Measurements from ENCODE around the gene SELENON. TPM values are rescaled to one million over a fixed set of nuclear protein-coding genes. Genes with fewer than 3 reads are reported as not detected.

The SELENON gene
- total and polyA plus RNA-seq, 9 of the 15 experiments (the other 6 are each of a cell fraction or from before 2014, with no cell fraction given), result 0.43 to 26.7 (median 7.0) TPM

DNA sequence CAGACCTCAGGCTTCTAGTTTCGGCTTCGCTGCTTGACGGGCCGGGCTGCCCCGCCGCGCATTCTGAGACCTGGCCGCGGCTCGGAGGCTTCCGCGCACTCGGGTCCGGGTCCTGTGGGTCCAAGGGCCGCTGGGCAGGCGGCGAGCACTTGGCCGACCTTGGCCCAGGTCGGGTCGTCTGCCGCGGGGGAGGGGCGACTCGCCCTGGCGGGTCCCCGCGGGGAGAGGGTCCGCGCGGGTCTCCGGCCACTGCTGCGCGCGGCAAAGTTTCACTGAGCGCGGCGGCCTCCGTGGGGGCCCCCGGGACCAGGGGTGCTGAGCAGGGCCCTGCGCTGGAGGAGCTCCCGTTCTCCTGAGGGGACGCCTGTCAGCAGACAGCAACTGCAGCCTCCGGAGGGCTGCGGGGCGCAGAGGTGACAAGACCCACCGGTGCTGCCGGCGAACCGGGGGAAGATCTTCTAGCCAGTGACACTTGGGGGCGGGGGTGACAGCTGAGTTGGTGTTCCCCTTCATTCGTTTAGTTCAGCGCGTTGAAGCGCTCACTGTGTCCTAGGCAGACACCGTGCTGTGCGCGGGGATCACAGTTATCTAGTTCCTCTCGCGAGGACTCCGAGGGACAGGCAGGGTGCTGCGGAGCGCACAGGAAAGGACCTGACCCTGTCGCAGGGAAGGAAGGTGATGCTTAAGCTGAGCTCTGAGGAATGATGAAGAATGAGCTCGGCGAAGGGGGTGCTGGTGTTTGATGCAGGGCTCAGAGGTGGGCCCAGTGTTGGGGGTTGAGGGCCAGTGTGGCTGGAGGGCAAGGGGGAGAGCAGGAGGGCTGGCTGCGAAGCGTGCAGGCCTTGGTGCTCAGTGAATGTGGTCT, 20.5 kb downstream of the SELENON start (continued):
- TF ChIP-seq, protein P1, sequence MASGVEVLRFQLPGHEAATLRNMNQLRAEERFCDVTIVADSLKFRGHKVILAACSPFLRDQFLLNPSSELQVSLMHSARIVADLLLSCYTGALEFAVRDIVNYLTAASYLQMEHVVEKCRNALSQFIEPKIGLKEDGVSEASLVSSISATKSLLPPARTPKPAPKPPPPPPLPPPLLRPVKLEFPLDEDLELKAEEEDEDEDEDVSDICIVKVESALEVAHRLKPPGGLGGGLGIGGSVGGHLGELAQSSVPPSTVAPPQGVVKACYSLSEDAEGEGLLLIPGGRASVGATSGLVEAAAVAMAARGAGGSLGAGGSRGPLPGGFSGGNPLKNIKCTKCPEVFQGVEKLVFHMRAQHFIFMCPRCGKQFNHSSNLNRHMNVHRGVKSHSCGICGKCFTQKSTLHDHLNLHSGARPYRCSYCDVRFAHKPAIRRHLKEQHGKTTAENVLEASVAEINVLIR (CRISPR knock-in tag; IDR thresholded peaks at IDR 0.05), result no peak
- TF ChIP-seq, protein P2, sequence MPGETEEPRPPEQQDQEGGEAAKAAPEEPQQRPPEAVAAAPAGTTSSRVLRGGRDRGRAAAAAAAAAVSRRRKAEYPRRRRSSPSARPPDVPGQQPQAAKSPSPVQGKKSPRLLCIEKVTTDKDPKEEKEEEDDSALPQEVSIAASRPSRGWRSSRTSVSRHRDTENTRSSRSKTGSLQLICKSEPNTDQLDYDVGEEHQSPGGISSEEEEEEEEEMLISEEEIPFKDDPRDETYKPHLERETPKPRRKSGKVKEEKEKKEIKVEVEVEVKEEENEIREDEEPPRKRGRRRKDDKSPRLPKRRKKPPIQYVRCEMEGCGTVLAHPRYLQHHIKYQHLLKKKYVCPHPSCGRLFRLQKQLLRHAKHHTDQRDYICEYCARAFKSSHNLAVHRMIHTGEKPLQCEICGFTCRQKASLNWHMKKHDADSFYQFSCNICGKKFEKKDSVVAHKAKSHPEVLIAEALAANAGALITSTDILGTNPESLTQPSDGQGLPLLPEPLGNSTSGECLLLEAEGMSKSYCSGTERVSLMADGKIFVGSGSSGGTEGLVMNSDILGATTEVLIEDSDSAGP (CRISPR knock-in tag; IDR thresholded peaks at IDR 0.05), result no peak
- 0 out of 2 replicates have a peak, but pooled peaks have one; percentile 3 for TF ChIP-seq EGR1 (conservative IDR thresholded peaks at IDR 0.05)
- TF ChIP-seq SMARCC2 (IDR thresholded peaks at IDR 0.05; ENCODE audit: low read depth), result no peak; the same call in none of the 2 replicates
- no peak for TF ChIP-seq KLF10 (CRISPR knock-in tag; IDR thresholded peaks at IDR 0.05)
- TF ChIP-seq, protein P3, sequence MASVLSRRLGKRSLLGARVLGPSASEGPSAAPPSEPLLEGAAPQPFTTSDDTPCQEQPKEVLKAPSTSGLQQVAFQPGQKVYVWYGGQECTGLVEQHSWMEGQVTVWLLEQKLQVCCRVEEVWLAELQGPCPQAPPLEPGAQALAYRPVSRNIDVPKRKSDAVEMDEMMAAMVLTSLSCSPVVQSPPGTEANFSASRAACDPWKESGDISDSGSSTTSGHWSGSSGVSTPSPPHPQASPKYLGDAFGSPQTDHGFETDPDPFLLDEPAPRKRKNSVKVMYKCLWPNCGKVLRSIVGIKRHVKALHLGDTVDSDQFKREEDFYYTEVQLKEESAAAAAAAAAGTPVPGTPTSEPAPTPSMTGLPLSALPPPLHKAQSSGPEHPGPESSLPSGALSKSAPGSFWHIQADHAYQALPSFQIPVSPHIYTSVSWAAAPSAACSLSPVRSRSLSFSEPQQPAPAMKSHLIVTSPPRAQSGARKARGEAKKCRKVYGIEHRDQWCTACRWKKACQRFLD (CRISPR knock-in tag; IDR thresholded peaks at IDR 0.05), result peak; percentile 76
- no peak; the same call in 1 of the 2 replicates for TF ChIP-seq ZNF232 (CRISPR knock-in tag; IDR thresholded peaks at IDR 0.05)
- TF ChIP-seq SAFB (IDR thresholded peaks at IDR 0.05; ENCODE audit: borderline replicate concordance, low read depth, low read length), result peak; percentile 53; the same call in 1 of the 2 replicates
- no peak for TF ChIP-seq EP300 (IDR thresholded peaks at IDR 0.05; ENCODE audit: low read length)
- no peak for TF ChIP-seq NFIX (CRISPR knock-in tag; IDR thresholded peaks at IDR 0.05; ENCODE audit: low read depth)
- TF ChIP-seq, protein P4, sequence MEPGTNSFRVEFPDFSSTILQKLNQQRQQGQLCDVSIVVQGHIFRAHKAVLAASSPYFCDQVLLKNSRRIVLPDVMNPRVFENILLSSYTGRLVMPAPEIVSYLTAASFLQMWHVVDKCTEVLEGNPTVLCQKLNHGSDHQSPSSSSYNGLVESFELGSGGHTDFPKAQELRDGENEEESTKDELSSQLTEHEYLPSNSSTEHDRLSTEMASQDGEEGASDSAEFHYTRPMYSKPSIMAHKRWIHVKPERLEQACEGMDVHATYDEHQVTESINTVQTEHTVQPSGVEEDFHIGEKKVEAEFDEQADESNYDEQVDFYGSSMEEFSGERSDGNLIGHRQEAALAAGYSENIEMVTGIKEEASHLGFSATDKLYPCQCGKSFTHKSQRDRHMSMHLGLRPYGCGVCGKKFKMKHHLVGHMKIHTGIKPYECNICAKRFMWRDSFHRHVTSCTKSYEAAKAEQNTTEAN (CRISPR knock-in tag; IDR thresholded peaks at IDR 0.05), result 0 out of 2 replicates have a peak, but pooled peaks have one; percentile 69
- no peak for TF ChIP-seq KDM5B (IDR thresholded peaks at IDR 0.05; ENCODE audit: insufficient replicate concordance, low read depth, low read length)
- TF ChIP-seq POLR3G (IDR thresholded peaks at IDR 0.05; ENCODE audit: extremely low read depth, insufficient read length, insufficient replicate concordance), result no peak
- no peak for TF ChIP-seq ZFPM2 (CRISPR knock-in tag; IDR thresholded peaks at IDR 0.05)
- TF ChIP-seq ZNF165 (CRISPR knock-in tag; IDR thresholded peaks at IDR 0.05; ENCODE audit: borderline replicate concordance), result no peak
- no peak for TF ChIP-seq KLF6 (CRISPR knock-in tag; IDR thresholded peaks at IDR 0.05; ENCODE audit: borderline replicate concordance)
- TF ChIP-seq SIX5 (IDR thresholded peaks at IDR 0.05; ENCODE audit: borderline replicate concordance in 1 of 2, insufficient read depth in 1 of 2, low read depth in 1 of 2, low read length in 2 of 2), result no peak
- no peak for TF ChIP-seq DMBX1 (CRISPR knock-in tag; IDR thresholded peaks at IDR 0.05; ENCODE audit: borderline replicate concordance)
- no peak for TF ChIP-seq ZSCAN29 (IDR thresholded peaks at IDR 0.05)
- no peak for TF ChIP-seq MIER1 (IDR thresholded peaks at IDR 0.05; ENCODE audit: low read depth)
- TF ChIP-seq ARID2 (IDR thresholded peaks at IDR 0.05), result no peak

All from K562 (cell line).